ENCODE data around the gene NPNT.

NPNT gene

GRCh38 chr4:105969575-105969974, 74.3 kb downstream of the NPNT start:
- TF ChIP-seq CTCF (conservative IDR thresholded peaks at IDR 0.05; ENCODE audit: low read length) (no peak), EZH2phosphoT487 (IDR thresholded peaks at IDR 0.05; ENCODE audit: borderline replicate concordance) (no peak)
- no peak overlapping the region for H2AFZ ChIP-seq (ENCODE audit: low read length)
- no peaks in the 10 kb centered on the region for H4K20me1 ChIP-seq (ENCODE audit: insufficient read depth, low read length, poor library complexity, severe bottlenecking)
- H3K4me1 ChIP-seq (ENCODE audit: insufficient read depth, low read length, poor library complexity, severe bottlenecking): peaks cover 50% of the 10 kb centered on the region
- no peaks in the 10 kb centered on the region for H3K27me3 ChIP-seq (ENCODE audit: insufficient read depth, low read length, poor library complexity, severe bottlenecking)
- H3K4me2 ChIP-seq (ENCODE audit: low read depth, low read length, poor library complexity, severe bottlenecking): peak overlapping the region; percentile 63
- H3K4me3 ChIP-seq (ENCODE audit: low read length, poor library complexity, severe bottlenecking): peak overlapping the region; percentile 8
- H3K36me3 ChIP-seq (ENCODE audit: insufficient read depth, low read length): no peaks in the 10 kb centered on the region
- H3K9me3 ChIP-seq (ENCODE audit: insufficient read depth, low read depth, low read length): no peaks in the 10 kb centered on the region
- no peaks in the 10 kb centered on the region for H3K79me2 ChIP-seq (ENCODE audit: insufficient read depth, low read length)
- no peak overlapping the region for H3K9ac ChIP-seq (ENCODE audit: low read depth, low read length, poor library complexity, severe bottlenecking)
- no peaks in the 10 kb centered on the region for H3K9me2 ChIP-seq (replicated peaks; ENCODE audit: low read depth, low read length)
- H3F3A ChIP-seq (ENCODE audit: low read depth): no peaks in the 10 kb centered on the region

- no peaks in the 10 kb centered on the region for H3K27me3 ChIP-seq (ENCODE audit: insufficient read depth, low read length, poor library complexity, severe bottlenecking)
- no peaks in the 10 kb centered on the region for H3K9me2 ChIP-seq (replicated peaks; ENCODE audit: low read depth, low read length)
- TF ChIP-seq CTCF (conservative IDR thresholded peaks at IDR 0.05; ENCODE audit: low read length) (no peak), EZH2phosphoT487 (IDR thresholded peaks at IDR 0.05; ENCODE audit: borderline replicate concordance) (no peak)
- H2AFZ ChIP-seq (ENCODE audit: low read length): no peak overlapping the region
- H3K4me2 ChIP-seq (ENCODE audit: low read depth, low read length, poor library complexity, severe bottlenecking): peak overlapping the region; percentile 63
- no peaks in the 10 kb centered on the region for H3F3A ChIP-seq (ENCODE audit: low read depth)
- H3K9ac ChIP-seq (ENCODE audit: low read depth, low read length, poor library complexity, severe bottlenecking): peak overlapping the region; percentile 30
- H3K79me2 ChIP-seq (ENCODE audit: insufficient read depth, low read length): no peaks in the 10 kb centered on the region
- peak overlapping the region; percentile 8 for H3K4me3 ChIP-seq (ENCODE audit: low read length, poor library complexity, severe bottlenecking)
- no peaks in the 10 kb centered on the region for H3K36me3 ChIP-seq (ENCODE audit: insufficient read depth, low read length)
- H3K4me1 ChIP-seq (ENCODE audit: insufficient read depth, low read length, poor library complexity, severe bottlenecking): peaks cover 50% of the 10 kb centered on the region
- no peaks in the 10 kb centered on the region for H3K9me3 ChIP-seq (ENCODE audit: insufficient read depth, low read depth, low read length)
- H4K20me1 ChIP-seq (ENCODE audit: insufficient read depth, low read length, poor library complexity, severe bottlenecking): no peaks in the 10 kb centered on the region
Measured at GRCh38 chr4:105970371-105970770, 75.1 kb downstream of the NPNT start.

GRCh38 chr4:105971036-105971435, 75.8 kb downstream of the NPNT start:
- Histone ChIP-seq H3K9me3 (ENCODE audit: insufficient read depth, low read depth, low read length) (no peaks in the 10 kb centered on the region), H3K27me3 (ENCODE audit: insufficient read depth, low read length, poor library complexity, severe bottlenecking) (no peaks in the 10 kb centered on the region), H2AFZ (ENCODE audit: low read length) (peak overlapping the region; percentile 71)

More at GRCh38 chr4:105971036-105971435, 75.8 kb downstream of the NPNT start:
- H3K79me2 ChIP-seq (ENCODE audit: insufficient read depth, low read length): no peaks in the 10 kb centered on the region
- H3K36me3 ChIP-seq (ENCODE audit: insufficient read depth, low read length): no peaks in the 10 kb centered on the region
- H3K4me1 ChIP-seq (ENCODE audit: insufficient read depth, low read length, poor library complexity, severe bottlenecking): peaks cover 50% of the 10 kb centered on the region
- no peak for TF ChIP-seq CTCF (conservative IDR thresholded peaks at IDR 0.05; ENCODE audit: low read length)
- TF ChIP-seq EZH2phosphoT487 (IDR thresholded peaks at IDR 0.05; ENCODE audit: borderline replicate concordance): no peak
- H3K9me2 ChIP-seq (replicated peaks; ENCODE audit: low read depth, low read length): no peaks in the 10 kb centered on the region
- no peaks in the 10 kb centered on the region for H3F3A ChIP-seq (ENCODE audit: low read depth)
- peak overlapping the region; percentile 63 for H3K4me2 ChIP-seq (ENCODE audit: low read depth, low read length, poor library complexity, severe bottlenecking)
- H3K9ac ChIP-seq (ENCODE audit: low read depth, low read length, poor library complexity, severe bottlenecking): peak overlapping the region; percentile 30
- no peaks in the 10 kb centered on the region for H4K20me1 ChIP-seq (ENCODE audit: insufficient read depth, low read length, poor library complexity, severe bottlenecking)
- peak overlapping the region; percentile 57 for H3K4me3 ChIP-seq (ENCODE audit: low read length, poor library complexity, severe bottlenecking)

Data from Loucy (cell line).